AG04450 (cell line): ENCODE results near the gene NFATC2. TPM values are rescaled to one million over a fixed set of nuclear protein-coding genes. Genes with fewer than 3 reads are reported as not detected.

ENCODE experiments used
- CTCF ChIA-PET: fragments of 300-600, 350-600 bp; formaldehyde crosslinking; extraction: SDS; loops from one replicate; lab custom pipeline; 2022; ENCODE audit warnings: antibody characterized with exemption, inconsistent platforms; lab: Charles Lee
- POLR2A ChIA-PET: fragments of 350-600 bp; formaldehyde crosslinking; extraction: SDS; loops from one replicate; lab custom pipeline; 2021; ENCODE audit warnings: antibody characterized with exemption, inconsistent platforms; lab: Yijun Ruan, JAX
- DNase-seq: peaks from one replicate; pipeline ENCODE4 v3.0.0-alpha.2; 2011; ENCODE audit warnings: low read depth, low spot score
- H3K27ac ChIP-seq: one replicate; pipeline ENCODE4 v1.5.1; 2012; ENCODE audit warnings: low read depth, low read length, control low read depth
- H3K27me3 ChIP-seq: one replicate; pipeline ENCODE4 v1.6.0; 2012; ENCODE audit warnings: low read length; ENCODE audit not compliant: control insufficient read depth, insufficient read depth
- H3K4me3 ChIP-seq: 2 replicates; pipeline ENCODE4 v1.5.1; 2011; ENCODE audit warnings: mild to moderate bottlenecking, low read depth, low read length, control low read depth
- H3K9me3 ChIP-seq: 2 replicates; pipeline ENCODE4 v1.5.1; 2012; ENCODE audit warnings: low read length; ENCODE audit not compliant: control insufficient read depth, insufficient read depth
- CTCF ChIP-seq: IDR thresholded peaks from 2 replicates; pipeline ENCODE4 v1.5.1; 2011; ENCODE audit warnings: low read depth, low read length, control low read depth, inconsistent platforms
- polyA plus RNA-seq: library from polyadenylated mRNA; depleted of rRNA; stranded (reverse); fragments of >200 nt; gene quantifications from 2 replicates; pipeline ENCODE4 v1.2.3, GENCODE V29; 2011

NFATC2 gene
- polyA plus RNA-seq, 1 experiment, result 0.07 TPM

GRCh38 chr20:51391926-51392325 is 150.6 kb downstream of the NFATC2 start:
- no peak overlapping the region for H3K27ac ChIP-seq
- ChIA-PET CTCF (interaction anchor here (1.3 to 2.7 kb wide), 2 partner anchors 203 to 411 kb away, joined by 3 to 13 read pairs; no protein-coding TSS in a partner anchor), POLR2A (no interaction called here)
- H3K4me3 ChIP-seq, result no peak overlapping the region
- H3K9me3 ChIP-seq, result no peaks in the 10 kb centered on the region
- DNase-seq, result no peak
- no peak for TF ChIP-seq CTCF
- H3K27me3 ChIP-seq, result no peaks in the 10 kb centered on the region

- CTCF ChIA-PET, result interaction anchor here (1.0 to 2.6 kb wide), 3 partner anchors 205 to 408 kb away, joined by 3 to 14 read pairs (median 3); no protein-coding TSS in a partner anchor
- no peak for DNase-seq
Observed at GRCh38 chr20:51389543-51390264, 152.8 kb downstream of the NFATC2 start.

GRCh38 chr20:51388756-51389542 is 153.6 kb downstream of the NFATC2 start:
- DNase-seq, result no peak
- ChIA-PET POLR2A (no interaction called here), CTCF (interaction anchor here (0.6 to 2.6 kb wide), 2 partner anchors 206 to 237 kb away, joined by 4 to 14 read pairs; no protein-coding TSS in a partner anchor)
- no peak overlapping the region for H3K27ac ChIP-seq
- no peak for TF ChIP-seq CTCF
- no peaks in the 10 kb centered on the region for H3K27me3 ChIP-seq
- H3K9me3 ChIP-seq, result no peaks in the 10 kb centered on the region
- H3K4me3 ChIP-seq, result no peak overlapping the region

More at GRCh38 chr20:51389543-51390264, 152.8 kb downstream of the NFATC2 start:
- Histone ChIP-seq H3K27ac (no peak overlapping the region), H3K27me3 (no peaks in the 10 kb centered on the region), H3K4me3 (no peak overlapping the region), H3K9me3 (no peaks in the 10 kb centered on the region)
- POLR2A ChIA-PET, result no interaction called here
- TF ChIP-seq CTCF, result no peak

- Histone ChIP-seq H3K9me3 (no peaks in the 10 kb centered on the region), H3K4me3 (no peak overlapping the region), H3K27me3 (no peaks in the 10 kb centered on the region), H3K27ac (no peak overlapping the region)
- DNase-seq, result no peak
- CTCF ChIA-PET, result no interaction called here
- TF ChIP-seq CTCF, result no peak
- POLR2A ChIA-PET, result no interaction called here
Observed at GRCh38 chr20:51388227-51388626, 154.3 kb downstream of the NFATC2 start.
